Measurements from ENCODE around the gene TUBGCP6.
"Not testable (repeated sequence)": the region's sequence is repeated elsewhere in the genome, so short reads cannot be mapped to it uniquely, and the experiment has no call there.

Gene TUBGCP6

DNA sequence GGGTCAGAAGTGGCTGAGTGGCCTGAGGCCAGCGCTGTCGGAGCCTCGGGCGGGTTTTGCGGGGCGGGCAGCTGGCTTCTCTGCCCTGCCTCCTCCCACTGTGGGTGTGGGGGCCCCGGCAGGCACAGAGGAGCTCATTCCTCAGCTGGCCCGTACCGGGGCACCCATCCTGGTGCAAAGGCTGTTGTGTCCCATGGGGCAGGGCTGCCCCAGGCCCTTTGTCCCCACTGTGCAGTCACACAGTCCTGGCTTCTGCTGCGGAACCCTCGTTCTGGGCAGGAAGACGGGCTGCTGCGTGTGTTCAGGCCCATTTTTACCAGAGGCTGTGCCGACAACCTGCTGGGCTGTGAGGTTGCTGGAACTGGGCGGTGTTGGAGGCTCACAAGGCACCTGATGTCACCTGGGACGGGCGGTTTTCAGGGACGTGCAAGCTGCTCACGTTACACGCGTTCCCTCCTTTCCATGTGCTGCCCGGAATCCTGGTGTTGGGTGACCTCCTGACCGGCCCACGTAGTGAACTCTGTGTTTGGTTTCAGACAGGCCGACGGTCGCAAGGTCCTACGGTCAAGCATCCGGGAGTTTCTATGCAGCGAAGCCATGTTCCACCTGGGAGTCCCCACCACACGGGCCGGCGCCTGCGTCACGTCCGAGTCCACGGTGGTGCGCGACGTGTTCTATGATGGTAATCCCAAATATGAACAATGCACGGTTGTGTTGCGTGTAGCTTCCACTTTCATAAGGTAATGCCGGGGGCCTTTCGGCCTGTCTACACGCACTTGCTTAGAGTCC is 38.8 kb downstream of the TUBGCP6 start:
- Histone ChIP-seq H3K9me3 (no peaks in the 10 kb centered on the region), H3K27me3 (ENCODE audit: low read depth) (no peaks in the 10 kb centered on the region), H3K36me3 (replicated peaks) (peaks cover 42% of the 10 kb centered on the region), H3K4me3 (no peak overlapping the region), H3K4me1 (no peaks in the 10 kb centered on the region)
- DNase-seq (ENCODE audit: low spot score in 2 of 2): no peak
- in situ Hi-C loops (cut with MboI; ENCODE audit: low sequenced_read_pairs): loop anchor here (5.0 kb wide), 1 partner anchor 439 kb away; no protein-coding TSS in a partner anchor

GRCh38 chr22:50204998-50205397 is 39.8 kb downstream of the TUBGCP6 start:
- not testable (repeated sequence) for H3K4me3 ChIP-seq; H3K9me3 ChIP-seq; H3K27me3 ChIP-seq (ENCODE audit: low read depth); H3K4me1 ChIP-seq; DNase-seq (ENCODE audit: low spot score in 2 of 2)
- in situ Hi-C loops (cut with MboI; ENCODE audit: low sequenced_read_pairs): loop anchor here (5.0 kb wide), 1 partner anchor 438 kb away; no protein-coding TSS in a partner anchor
- peaks cover 36% of the 10 kb centered on the region for H3K36me3 ChIP-seq (replicated peaks)

- Histone ChIP-seq H3K9me3 (no peaks in the 10 kb centered on the region), H3K27me3 (ENCODE audit: low read depth) (no peaks in the 10 kb centered on the region), H3K4me3 (no peak overlapping the region), H3K36me3 (replicated peaks) (peaks cover 35% of the 10 kb centered on the region), H3K4me1 (0 out of 2 replicates have a peak, but pooled peaks cover 5% of the 10 kb centered on the region)
- no peak for DNase-seq (ENCODE audit: low spot score in 2 of 2)
- in situ Hi-C loops (cut with MboI; ENCODE audit: low sequenced_read_pairs): no loop called here
These were observed 40.3 kb downstream of the TUBGCP6 start for GRCh38 chr22:50204571-50204970.

- H3K4me3 ChIP-seq: no peak overlapping the region
- in situ Hi-C loops (cut with MboI; ENCODE audit: low sequenced_read_pairs): no loop called here
- H3K4me1 ChIP-seq: 0 out of 2 replicates have a peak, but pooled peaks cover 5% of the 10 kb centered on the region
- DNase-seq (ENCODE audit: low spot score in 2 of 2): no peak
- H3K36me3 ChIP-seq (replicated peaks): peaks cover 45% of the 10 kb centered on the region
- no peaks in the 10 kb centered on the region for H3K27me3 ChIP-seq (ENCODE audit: low read depth)
- H3K9me3 ChIP-seq: no peaks in the 10 kb centered on the region
These were observed 41.5 kb downstream of the TUBGCP6 start for GRCh38 chr22:50203288-50203687.

DNA sequence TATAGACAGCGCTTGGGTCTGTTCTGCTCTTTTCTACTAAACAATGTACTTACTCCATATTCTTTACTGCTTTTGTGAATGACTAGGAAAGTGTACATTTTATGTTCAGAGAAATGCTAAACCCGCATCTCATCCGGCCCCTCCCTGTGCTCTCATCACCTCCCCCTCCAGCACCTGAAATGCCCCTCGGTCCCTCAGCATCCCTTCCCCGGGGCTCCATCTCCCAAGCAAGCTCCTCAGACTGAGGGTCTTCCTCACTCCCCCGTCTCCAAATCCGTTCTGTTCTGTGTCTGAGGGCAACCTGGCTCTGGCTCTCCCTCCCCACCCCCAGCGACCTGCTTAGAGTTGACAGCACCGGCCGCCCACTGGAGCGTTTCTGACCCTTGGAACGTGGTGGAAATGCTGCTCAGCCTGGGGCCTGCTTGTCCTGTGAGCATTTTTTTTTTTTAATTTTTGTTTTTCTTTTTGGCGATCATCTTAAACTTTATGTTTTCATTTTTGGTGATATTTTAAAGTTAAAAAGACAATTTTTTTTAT is 42.6 kb downstream of the TUBGCP6 start:
- Histone ChIP-seq H3K36me3 (replicated peaks) (peaks cover 45% of the 10 kb centered on the region), H3K9me3 (no peaks in the 10 kb centered on the region), H3K4me1 (0 out of 2 replicates have a peak, but pooled peaks cover 5% of the 10 kb centered on the region), H3K27me3 (ENCODE audit: low read depth) (no peaks in the 10 kb centered on the region), H3K4me3 (peak overlapping the region; percentile 50)
- in situ Hi-C loops (cut with MboI; ENCODE audit: low sequenced_read_pairs): no loop called here
- no peak for DNase-seq (ENCODE audit: low spot score in 2 of 2)

DNA sequence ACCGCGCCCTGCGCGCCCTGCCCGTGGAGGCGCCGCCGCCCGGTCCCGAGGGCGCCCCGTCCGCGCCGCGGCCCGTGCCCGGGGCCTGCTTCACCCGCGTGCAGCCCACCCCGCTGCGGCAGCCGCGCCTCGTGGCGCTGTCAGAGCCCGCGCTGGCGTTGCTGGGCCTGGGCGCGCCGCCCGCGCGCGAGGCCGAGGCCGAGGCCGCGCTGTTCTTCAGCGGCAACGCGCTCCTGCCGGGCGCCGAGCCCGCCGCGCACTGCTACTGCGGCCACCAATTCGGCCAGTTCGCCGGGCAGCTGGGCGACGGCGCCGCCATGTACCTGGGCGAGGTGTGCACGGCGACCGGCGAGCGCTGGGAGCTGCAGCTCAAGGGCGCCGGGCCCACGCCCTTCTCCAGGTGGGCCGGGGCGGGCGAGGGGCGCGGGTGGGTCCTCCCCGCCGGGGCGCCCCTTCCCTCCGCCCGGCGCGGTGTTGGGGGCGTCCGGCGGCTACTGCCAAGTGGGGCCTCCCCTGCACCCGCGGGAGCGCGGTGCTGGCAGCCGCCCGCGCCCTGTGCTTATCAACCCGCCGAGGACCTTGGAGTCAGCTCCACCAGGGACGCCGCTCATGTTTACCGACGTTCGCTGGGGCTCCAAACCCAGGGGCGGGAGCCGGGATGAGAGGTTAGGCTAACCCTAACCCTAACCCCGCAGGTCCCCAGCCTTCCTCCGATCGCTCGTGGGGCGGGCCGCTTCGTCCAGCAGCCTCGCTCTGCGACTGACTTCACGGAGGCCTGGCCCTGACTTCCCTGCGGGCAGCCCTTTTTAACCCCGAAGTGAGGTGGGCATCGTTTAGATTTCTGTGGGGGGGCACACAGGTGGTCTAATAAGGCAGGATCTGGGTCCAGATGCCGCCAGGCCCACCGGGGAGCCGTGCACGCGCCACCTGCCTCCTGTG is 43.4 kb downstream of the TUBGCP6 start:
- no peaks in the 10 kb centered on the region for H3K27me3 ChIP-seq (ENCODE audit: low read depth)
- in situ Hi-C loops (cut with MboI; ENCODE audit: low sequenced_read_pairs): no loop called here
- peaks cover 39% of the 10 kb centered on the region for H3K36me3 ChIP-seq (replicated peaks)
- no peaks in the 10 kb centered on the region for H3K9me3 ChIP-seq
- no peak for DNase-seq (ENCODE audit: low spot score in 2 of 2)
- H3K4me3 ChIP-seq: peak overlapping the region; percentile 50
- 0 out of 2 replicates have a peak, but pooled peaks cover 5% of the 10 kb centered on the region for H3K4me1 ChIP-seq

GRCh38 chr22:50200461-50201190 is 44.2 kb downstream of the TUBGCP6 start, which contains the start of gene SELENOO:
Gene SELENOO, plus strand, starts transcription at chr22:50201011. Its CDS starts 26 bp downstream, at chr22:50201037.
- in situ Hi-C loops (cut with MboI; ENCODE audit: low sequenced_read_pairs): no loop called here
- Histone ChIP-seq H3K4me3 (peak within 1 kb of the TSS; percentile 50), H3K36me3 (replicated peaks) (peaks cover 42% of the 10 kb centered on the region), H3K27me3 (ENCODE audit: low read depth) (no peaks in the 10 kb centered on the region), H3K4me1 (0 out of 2 replicates have a peak, but pooled peaks cover 5% of the 10 kb centered on the region), H3K9me3 (no peaks in the 10 kb centered on the region)
- DNase-seq (ENCODE audit: low spot score in 2 of 2): peak; percentile 76 to 93

DNA sequence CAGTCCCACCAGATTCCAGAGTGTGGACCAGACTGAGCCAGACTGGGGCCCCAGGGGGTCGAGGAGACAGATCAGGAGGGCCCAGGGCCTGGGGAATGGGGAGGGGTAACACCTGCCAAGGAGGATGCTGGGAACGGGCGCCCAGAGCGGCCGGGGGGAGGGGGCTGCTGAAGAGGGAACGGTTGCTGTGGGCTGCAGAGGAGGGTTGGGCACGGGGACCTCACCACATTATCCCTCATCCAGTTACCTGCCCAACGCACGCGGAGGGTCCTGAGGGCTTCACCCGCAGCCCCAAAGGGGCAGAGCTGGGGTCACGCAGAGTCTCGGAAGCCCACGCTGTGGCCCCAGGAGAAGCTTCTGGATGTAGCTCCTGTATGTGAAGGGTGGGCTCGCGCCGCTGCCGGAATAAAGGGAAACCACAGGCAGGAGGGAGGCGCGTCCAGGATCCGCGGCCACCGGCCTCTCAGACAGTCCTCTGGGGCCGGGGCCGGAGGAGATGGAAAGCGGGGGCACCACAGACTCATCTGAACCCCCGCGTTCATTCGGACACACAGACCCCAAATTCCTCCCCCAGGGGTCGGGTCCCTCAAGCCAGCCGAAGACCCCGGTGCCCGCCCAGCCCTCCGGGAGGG is 44.9 kb downstream of the TUBGCP6 start:
- Histone ChIP-seq H3K4me3 (peak overlapping the region; percentile 50), H3K4me1 (0 out of 2 replicates have a peak, but pooled peaks cover 5% of the 10 kb centered on the region), H3K36me3 (replicated peaks) (peaks cover 43% of the 10 kb centered on the region), H3K27me3 (ENCODE audit: low read depth) (no peaks in the 10 kb centered on the region), H3K9me3 (no peaks in the 10 kb centered on the region)
- in situ Hi-C loops (cut with MboI; ENCODE audit: low sequenced_read_pairs): no loop called here
- peak in 1 of 2 experiments; percentile 56 for DNase-seq (ENCODE audit: low spot score in 2 of 2)

- Histone ChIP-seq H3K36me3 (replicated peaks) (peaks cover 46% of the 10 kb centered on the region), H3K27me3 (ENCODE audit: low read depth) (no peaks in the 10 kb centered on the region), H3K4me1 (0 out of 2 replicates have a peak, but pooled peaks cover 5% of the 10 kb centered on the region)
These were observed 45.5 kb downstream of the TUBGCP6 start for GRCh38 chr22:50199251-50199721.

GRCh38 chr22:50198624-50199017 is 46.2 kb downstream of the TUBGCP6 start:
- 0 out of 2 replicates have a peak, but pooled peaks cover 5% of the 10 kb centered on the region for H3K4me1 ChIP-seq
- H3K36me3 ChIP-seq (replicated peaks): peaks cover 49% of the 10 kb centered on the region
- no peaks in the 10 kb centered on the region for H3K9me3 ChIP-seq
- DNase-seq (ENCODE audit: low spot score in 2 of 2): no peak
- in situ Hi-C loops (cut with MboI; ENCODE audit: low sequenced_read_pairs): no loop called here
- H3K27me3 ChIP-seq (ENCODE audit: low read depth): no peaks in the 10 kb centered on the region
- no peak overlapping the region for H3K4me3 ChIP-seq

More at GRCh38 chr22:50199251-50199721, 45.5 kb downstream of the TUBGCP6 start:
- H3K9me3 ChIP-seq: no peaks in the 10 kb centered on the region
- H3K4me3 ChIP-seq: no peak overlapping the region
- in situ Hi-C loops (cut with MboI; ENCODE audit: low sequenced_read_pairs): no loop called here
- no peak for DNase-seq (ENCODE audit: low spot score in 2 of 2)

DNA sequence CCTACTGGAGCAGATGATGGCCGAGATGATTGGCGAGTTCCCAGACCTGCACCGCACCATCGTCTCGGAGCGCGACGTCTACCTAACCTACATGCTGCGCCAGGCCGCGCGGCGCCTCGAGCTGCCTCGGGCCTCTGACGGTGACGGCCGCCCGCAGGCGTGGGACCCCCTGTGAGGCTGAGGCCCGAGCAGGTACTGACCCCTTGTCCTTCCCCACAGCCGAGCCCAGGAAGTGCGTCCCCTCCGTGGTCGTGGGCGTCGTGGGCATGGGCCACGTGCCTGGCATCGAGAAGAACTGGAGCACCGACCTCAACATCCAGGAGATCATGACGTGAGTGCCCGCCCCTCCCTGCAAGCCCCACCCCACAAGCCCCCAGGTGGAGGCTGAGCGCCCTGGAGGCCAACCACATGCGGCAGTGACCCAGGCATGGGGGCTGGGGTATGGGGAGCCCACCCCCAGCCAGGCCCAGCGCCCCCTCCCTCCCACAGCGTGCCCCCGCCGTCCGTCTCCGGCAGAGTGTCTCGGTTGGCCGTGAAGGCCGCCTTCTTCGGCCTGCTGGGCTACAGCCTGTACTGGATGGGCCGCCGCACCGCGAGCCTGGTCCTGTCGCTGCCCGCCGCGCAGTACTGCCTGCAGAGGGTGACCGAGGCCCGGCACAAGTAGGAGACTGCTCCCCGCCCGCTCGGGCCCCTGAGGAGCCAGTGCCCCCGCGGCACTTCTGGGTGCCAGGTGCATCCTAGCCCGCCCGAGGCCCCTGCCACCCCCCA is 46.8 kb downstream of the TUBGCP6 start:
- Histone ChIP-seq H3K9me3 (no peaks in the 10 kb centered on the region), H3K36me3 (replicated peaks) (peaks cover 51% of the 10 kb centered on the region), H3K4me1 (0 out of 2 replicates have a peak, but pooled peaks cover 5% of the 10 kb centered on the region), H3K4me3 (no peak overlapping the region), H3K27me3 (ENCODE audit: low read depth) (no peaks in the 10 kb centered on the region)
- in situ Hi-C loops (cut with MboI; ENCODE audit: low sequenced_read_pairs): no loop called here
- no peak for DNase-seq (ENCODE audit: low spot score in 2 of 2)
